ENCODE results near the gene LMOD1.

LMOD1 gene

GRCh38 chr1:201907621-201908020 is 38.7 kb downstream of the LMOD1 start:
- Histone ChIP-seq H3K4me3 (ENCODE audit: low read length in 2 of 2) (no peak overlapping the region), H3K18ac (ENCODE audit: low read length) (no peak overlapping the region), H3K9me3 (replicated peaks in 1 of 2; ENCODE audit: control insufficient read depth in 2 of 2, insufficient read depth in 1 of 2, low read depth in 1 of 2, low read length in 2 of 2) (peaks cover 0 to 4% of the 10 kb centered on the region in 2 donors), H3K4ac (ENCODE audit: low read length) (no peak overlapping the region), H3K36me3 (replicated peaks in 1 of 2; ENCODE audit: control insufficient read depth in 2 of 2, insufficient read depth in 2 of 2, low read length in 2 of 2) (no peaks in the 10 kb centered on the region), H2AK5ac (ENCODE audit: low read depth, low read length) (no peak overlapping the region), H2BK15ac (ENCODE audit: low read length) (no peak overlapping the region), H3K14ac (ENCODE audit: low read length) (no peak overlapping the region), H3K23ac (ENCODE audit: low read depth, low read length, poor library complexity) (no peak overlapping the region), H2AFZ (ENCODE audit: low read length) (no peak overlapping the region), H4K91ac (ENCODE audit: low read depth, low read length, poor library complexity) (no peak overlapping the region), H3K79me1 (ENCODE audit: low read depth, low read length) (no peaks in the 10 kb centered on the region), H3K4me1 (ENCODE audit: control insufficient read depth in 2 of 2, insufficient read depth in 1 of 2, low read depth in 1 of 2, low read length in 2 of 2) (peaks cover 6 to 16% of the 10 kb centered on the region in 2 donors), H3K27ac (replicated peaks; ENCODE audit: low read length) (no peak overlapping the region), H2BK5ac (ENCODE audit: low read length) (no peak overlapping the region), H3K4me2 (ENCODE audit: insufficient read depth, low read length, poor library complexity, severe bottlenecking) (no peak overlapping the region), H3K9ac (ENCODE audit: low read depth, low read length, poor library complexity) (no peak overlapping the region), H4K8ac (ENCODE audit: low read depth, low read length) (no peak overlapping the region), H2BK120ac (ENCODE audit: low read depth, low read length) (no peak overlapping the region), H2BK12ac (ENCODE audit: low read length) (no peak overlapping the region), H3K27me3 (ENCODE audit: control insufficient read depth in 3 of 3, insufficient read depth in 3 of 3, low read depth in 1 of 3, low read length in 3 of 3) (peaks cover 0 to 36% (median 1%) of the 10 kb centered on the region in 3 experiments)
- WGBS, 2 donors (ENCODE audit: extremely low coverage in 2 of 2, insufficient read length in 2 of 2, insufficient replicate concordance in 1 of 2) = no CpG with 5 or more reads among the region's 6 CpGs
- no peak for DNase-seq (ENCODE audit: low spot score)

- no peak overlapping the region for H3K14ac ChIP-seq (ENCODE audit: low read length)
- peaks cover 0 to 35% (median 1%) of the 10 kb centered on the region in 3 experiments for H3K27me3 ChIP-seq (ENCODE audit: control insufficient read depth in 3 of 3, insufficient read depth in 3 of 3, low read depth in 1 of 3, low read length in 3 of 3)
- no peaks in the 10 kb centered on the region for H3K79me1 ChIP-seq (ENCODE audit: low read depth, low read length)
- no peak overlapping the region for H3K4me3 ChIP-seq (ENCODE audit: low read length in 2 of 2)
- peaks cover 6 to 9% of the 10 kb centered on the region in 2 donors for H3K4me1 ChIP-seq (ENCODE audit: control insufficient read depth in 2 of 2, insufficient read depth in 1 of 2, low read depth in 1 of 2, low read length in 2 of 2)
- whole genome bisulfite sequencing, 2 donors (ENCODE audit: extremely low coverage in 2 of 2, insufficient read length in 2 of 2, insufficient replicate concordance in 1 of 2) = no CpG with 5 or more reads among the region's 3 CpGs
- H3K9me3 ChIP-seq (replicated peaks in 1 of 2; ENCODE audit: control insufficient read depth in 2 of 2, insufficient read depth in 1 of 2, low read depth in 1 of 2, low read length in 2 of 2) = peaks cover 0 to 4% of the 10 kb centered on the region in 2 donors
- no peak overlapping the region for H3K18ac ChIP-seq (ENCODE audit: low read length)
- no peak overlapping the region for H2BK12ac ChIP-seq (ENCODE audit: low read length)
- no peak overlapping the region for H2BK5ac ChIP-seq (ENCODE audit: low read length)
- no peak overlapping the region for H4K8ac ChIP-seq (ENCODE audit: low read depth, low read length)
- H2AFZ ChIP-seq (ENCODE audit: low read length) = no peak overlapping the region
- no peak overlapping the region for H3K4ac ChIP-seq (ENCODE audit: low read length)
- no peak overlapping the region for H3K4me2 ChIP-seq (ENCODE audit: insufficient read depth, low read length, poor library complexity, severe bottlenecking)
- no peak overlapping the region for H3K9ac ChIP-seq (ENCODE audit: low read depth, low read length, poor library complexity)
- H3K36me3 ChIP-seq (replicated peaks in 1 of 2; ENCODE audit: control insufficient read depth in 2 of 2, insufficient read depth in 2 of 2, low read length in 2 of 2) = no peaks in the 10 kb centered on the region
- no peak overlapping the region for H3K27ac ChIP-seq (replicated peaks; ENCODE audit: low read length)
- H2AK5ac ChIP-seq (ENCODE audit: low read depth, low read length) = no peak overlapping the region
- H2BK15ac ChIP-seq (ENCODE audit: low read length) = no peak overlapping the region
- H2BK120ac ChIP-seq (ENCODE audit: low read depth, low read length) = no peak overlapping the region
- H3K23ac ChIP-seq (ENCODE audit: low read depth, low read length, poor library complexity) = no peak overlapping the region
- no peak for DNase-seq (ENCODE audit: low spot score)
- no peak overlapping the region for H4K91ac ChIP-seq (ENCODE audit: low read depth, low read length, poor library complexity)
These were observed 40.0 kb downstream of the LMOD1 start for GRCh38 chr1:201906336-201906735.

- no peak overlapping the region for H3K4me3 ChIP-seq (ENCODE audit: low read length in 2 of 2)
- H2AFZ ChIP-seq (ENCODE audit: low read length) = no peak overlapping the region
- H3K4me1 ChIP-seq (ENCODE audit: control insufficient read depth in 2 of 2, insufficient read depth in 1 of 2, low read depth in 1 of 2, low read length in 2 of 2) = peaks cover 6 to 9% of the 10 kb centered on the region in 2 donors
These were observed 41.0 kb downstream of the LMOD1 start for GRCh38 chr1:201905234-201905890.

GRCh38 chr1:201904579-201904978 is 41.8 kb downstream of the LMOD1 start:
- Histone ChIP-seq H3K79me1 (ENCODE audit: low read depth, low read length) (no peaks in the 10 kb centered on the region), H3K9me3 (replicated peaks in 1 of 2; ENCODE audit: control insufficient read depth in 2 of 2, insufficient read depth in 1 of 2, low read depth in 1 of 2, low read length in 2 of 2) (peaks cover 0 to 4% of the 10 kb centered on the region in 2 donors), H3K27ac (replicated peaks; ENCODE audit: low read length) (no peak overlapping the region), H3K23ac (ENCODE audit: low read depth, low read length, poor library complexity) (no peak overlapping the region), H3K14ac (ENCODE audit: low read length) (no peak overlapping the region), H3K4me2 (ENCODE audit: insufficient read depth, low read length, poor library complexity, severe bottlenecking) (no peak overlapping the region), H3K4me1 (ENCODE audit: control insufficient read depth in 2 of 2, insufficient read depth in 1 of 2, low read depth in 1 of 2, low read length in 2 of 2) (peaks cover 6 to 9% of the 10 kb centered on the region in 2 donors), H2AFZ (ENCODE audit: low read length) (peak overlapping the region; percentile 28), H3K9ac (ENCODE audit: low read depth, low read length, poor library complexity) (no peak overlapping the region), H3K4ac (ENCODE audit: low read length) (no peak overlapping the region), H3K4me3 (ENCODE audit: low read length in 2 of 2) (no peak overlapping the region), H2BK120ac (ENCODE audit: low read depth, low read length) (no peak overlapping the region), H4K91ac (ENCODE audit: low read depth, low read length, poor library complexity) (no peak overlapping the region), H2BK12ac (ENCODE audit: low read length) (no peak overlapping the region), H4K8ac (ENCODE audit: low read depth, low read length) (no peak overlapping the region), H3K18ac (ENCODE audit: low read length) (no peak overlapping the region), H3K36me3 (replicated peaks in 1 of 2; ENCODE audit: control insufficient read depth in 2 of 2, insufficient read depth in 2 of 2, low read length in 2 of 2) (no peaks in the 10 kb centered on the region), H2BK15ac (ENCODE audit: low read length) (no peak overlapping the region), H3K27me3 (ENCODE audit: control insufficient read depth in 3 of 3, insufficient read depth in 3 of 3, low read depth in 1 of 3, low read length in 3 of 3) (peaks cover 0 to 27% (median 1%) of the 10 kb centered on the region in 3 experiments), H2BK5ac (ENCODE audit: low read length) (no peak overlapping the region), H2AK5ac (ENCODE audit: low read depth, low read length) (no peak overlapping the region)
- DNase-seq (ENCODE audit: low spot score) = no peak
- no CpG with 5 or more reads among the region's 6 CpGs for WGBS, 2 donors (ENCODE audit: extremely low coverage in 2 of 2, insufficient read length in 2 of 2, insufficient replicate concordance in 1 of 2)

More at GRCh38 chr1:201905234-201905890, 41.0 kb downstream of the LMOD1 start:
- no peak overlapping the region for H2AK5ac ChIP-seq (ENCODE audit: low read depth, low read length)
- no peak overlapping the region for H3K18ac ChIP-seq (ENCODE audit: low read length)
- H2BK120ac ChIP-seq (ENCODE audit: low read depth, low read length) = no peak overlapping the region
- H3K4ac ChIP-seq (ENCODE audit: low read length) = no peak overlapping the region
- no peak overlapping the region for H4K91ac ChIP-seq (ENCODE audit: low read depth, low read length, poor library complexity)
- no peak overlapping the region for H2BK15ac ChIP-seq (ENCODE audit: low read length)
- no peak overlapping the region for H4K8ac ChIP-seq (ENCODE audit: low read depth, low read length)
- no peak overlapping the region for H2BK12ac ChIP-seq (ENCODE audit: low read length)
- H3K79me1 ChIP-seq (ENCODE audit: low read depth, low read length) = no peaks in the 10 kb centered on the region
- no peak for DNase-seq (ENCODE audit: low spot score)
- no peak overlapping the region for H3K9ac ChIP-seq (ENCODE audit: low read depth, low read length, poor library complexity)
- no peak overlapping the region for H2BK5ac ChIP-seq (ENCODE audit: low read length)
- H3K14ac ChIP-seq (ENCODE audit: low read length) = no peak overlapping the region
- H3K27ac ChIP-seq (replicated peaks; ENCODE audit: low read length) = no peak overlapping the region
- H3K4me2 ChIP-seq (ENCODE audit: insufficient read depth, low read length, poor library complexity, severe bottlenecking) = no peak overlapping the region
- no CpG with 5 or more reads among the region's 6 CpGs for WGBS, 2 donors (ENCODE audit: extremely low coverage in 2 of 2, insufficient read length in 2 of 2, insufficient replicate concordance in 1 of 2)
- no peaks in the 10 kb centered on the region for H3K36me3 ChIP-seq (replicated peaks in 1 of 2; ENCODE audit: control insufficient read depth in 2 of 2, insufficient read depth in 2 of 2, low read length in 2 of 2)
- H3K23ac ChIP-seq (ENCODE audit: low read depth, low read length, poor library complexity) = no peak overlapping the region
- peaks cover 0 to 32% (median 1%) of the 10 kb centered on the region in 3 experiments for H3K27me3 ChIP-seq (ENCODE audit: control insufficient read depth in 3 of 3, insufficient read depth in 3 of 3, low read depth in 1 of 3, low read length in 3 of 3)
- H3K9me3 ChIP-seq (replicated peaks in 1 of 2; ENCODE audit: control insufficient read depth in 2 of 2, insufficient read depth in 1 of 2, low read depth in 1 of 2, low read length in 2 of 2) = peaks cover 0 to 4% of the 10 kb centered on the region in 2 donors
